SK-N-SH (cell line): ENCODE results near the gene CKMT2. TPM values are rescaled to one million over a fixed set of nuclear protein-coding genes. Genes with fewer than 3 reads are reported as not detected.

Source experiments
- CTCF ChIA-PET: fragments of 300-600, 350-600 bp; formaldehyde crosslinking; extraction: SDS; loops from one replicate; lab custom pipeline; 2021; lab: Yijun Ruan, JAX
- POLR2A ChIA-PET: fragments of 350-600 bp; sonication (Branson Sonifier 250); formaldehyde crosslinking; extraction: SDS; loops from one replicate; lab custom pipeline; 2020; ENCODE audit warnings: antibody characterized with exemption, inconsistent platforms; lab: Yijun Ruan, JAX
- DNase-seq: peaks from one replicate; pipeline ENCODE4 v3.0.0; 2012
- H2AFZ ChIP-seq: fragments of 200-600 bp; sonication (generic); 2 replicates; pipeline ENCODE4 v1.8.1; 2016; ENCODE audit warnings: antibody characterized with exemption, mild to moderate bottlenecking, low read depth
- H3F3A ChIP-seq: fragments of 200-600 bp; sonication (generic); replicated peaks from 2 replicates; pipeline ENCODE3; 2016; ENCODE audit warnings: antibody characterized with exemption, mild to moderate bottlenecking; ENCODE audit not compliant: insufficient read depth
- H3K27ac ChIP-seq, 2 experiments: fragments of 200-500 bp in 1 of 2; fragments of 200-600 bp in 1 of 2; sonication (Bioruptor generic) in 1 of 2; sonication (generic), shearing (Covaris generic) in 1 of 2; 2 replicates each; pipeline versions ENCODE4 v1.5.1 to v1.6.1; 2014 to 2016; ENCODE audit warnings: low read depth in 2 of 2, inconsistent platforms in 1 of 2, low read length in 1 of 2, mild to moderate bottlenecking in 1 of 2, mixed read lengths in 1 of 2
- H3K27me3 ChIP-seq: fragments of 200-600 bp; sonication (generic), shearing (Covaris generic); 2 replicates; pipeline ENCODE4 v1.6.1; 2016; ENCODE audit warnings: mixed run types; ENCODE audit not compliant: insufficient read depth
- H3K36me3 ChIP-seq, 2 experiments: fragments of 200-500 bp in 1 of 2; fragments of 200-600 bp in 1 of 2; sonication (Bioruptor generic) in 1 of 2; sonication (generic) in 1 of 2; replicated peaks in 1 of 2; 2 replicates each; pipeline versions ENCODE3 to v1.5.1; 2014 to 2016; ENCODE audit warnings: low read length in 1 of 2, mild to moderate bottlenecking in 1 of 2; ENCODE audit not compliant: insufficient read depth in 2 of 2, control insufficient read depth in 1 of 2
- H3K4me1 ChIP-seq, 2 experiments: fragments of 200-500 bp in 1 of 2; fragments of 200-600 bp in 1 of 2; sonication (Bioruptor generic) in 1 of 2; sonication (generic), shearing (Covaris generic) in 1 of 2; 2 replicates each; pipeline versions ENCODE4 v1.5.1 to v1.6.1; 2014 to 2016; ENCODE audit warnings: low read depth in 1 of 2, low read length in 1 of 2, mixed run types in 1 of 2; ENCODE audit not compliant: insufficient read depth in 2 of 2, control insufficient read depth in 1 of 2
- H3K4me2 ChIP-seq: fragments of 200-600 bp; sonication (generic), shearing (Covaris generic); 2 replicates; pipeline ENCODE4 v1.6.1; 2017; ENCODE audit warnings: mixed run types
- H3K4me3 ChIP-seq, 2 experiments: fragments of 200-500 bp in 1 of 2; fragments of 200-600 bp in 1 of 2; sonication (Bioruptor generic) in 1 of 2; sonication (generic), shearing (Covaris generic) in 1 of 2; 2 replicates each; pipeline versions ENCODE4 v1.5.1 to v1.8.1; 2014 to 2016; ENCODE audit warnings: low read depth in 2 of 2, inconsistent platforms in 1 of 2, low read length in 1 of 2, mild to moderate bottlenecking in 1 of 2, mixed read lengths in 1 of 2, moderate library complexity in 1 of 2
- H3K79me2 ChIP-seq: fragments of 200-600 bp; sonication (generic); 2 replicates; pipeline ENCODE4 v1.8.1; 2017; ENCODE audit warnings: mild to moderate bottlenecking; ENCODE audit not compliant: insufficient read depth
- H3K9ac ChIP-seq: fragments of 200-600 bp; sonication (generic); 2 replicates; pipeline ENCODE4 v1.6.1; 2017; ENCODE audit warnings: mixed run types
- H3K9me2 ChIP-seq: fragments of 200-600 bp; sonication (generic); 2 replicates; pipeline ENCODE4 v1.6.1; 2017; ENCODE audit warnings: mixed run types
- H3K9me3 ChIP-seq: fragments of 200-600 bp; sonication (generic); 2 replicates; pipeline ENCODE4 v1.6.1; 2017; ENCODE audit warnings: mixed run types, mild to moderate bottlenecking, moderate library complexity
- H4K20me1 ChIP-seq: fragments of 200-600 bp; sonication (generic); 2 replicates; pipeline ENCODE4 v1.6.1; 2017; ENCODE audit warnings: mild to moderate bottlenecking, mixed run types; ENCODE audit not compliant: insufficient read depth
- CHD2 ChIP-seq: fragments of 150-350 bp; IDR thresholded peaks from 2 replicates; pipeline ENCODE4 v1.6.1; 2018; ENCODE audit warnings: low read length; ENCODE audit not compliant: partially characterized antibody
- CTCF ChIP-seq: fragments of 200-600 bp; sonication (generic); IDR thresholded peaks from 2 replicates; pipeline ENCODE4 v1.6.1; 2017; ENCODE audit warnings: antibody characterized with exemption, mild to moderate bottlenecking, moderate library complexity
- ELF1 ChIP-seq: IDR thresholded peaks from 2 replicates; pipeline ENCODE4 v1.4.0; 2012
- EP300 ChIP-seq, 2 experiments: IDR thresholded peaks; 2 replicates each; pipeline versions ENCODE4 v1.4.0 to v1.6.1; 2012; ENCODE audit warnings: borderline replicate concordance in 1 of 2, low read depth in 1 of 2, low read length in 1 of 2
- EZH2phosphoT487 ChIP-seq: fragments of 200-600 bp; sonication (generic); IDR thresholded peaks from 2 replicates; pipeline ENCODE4 v1.6.1; 2017; ENCODE audit warnings: low read depth, mixed run types, mild to moderate bottlenecking, antibody characterized with exemption, moderate library complexity, borderline replicate concordance
- FOSL2 ChIP-seq: IDR thresholded peaks from 2 replicates; pipeline ENCODE4 v1.4.0; 2012; ENCODE audit warnings: low read depth, mild to moderate bottlenecking, moderate library complexity, borderline replicate concordance
- FOXM1 ChIP-seq: IDR thresholded peaks from 2 replicates; pipeline ENCODE4 v1.4.0; 2012; ENCODE audit warnings: low read depth, mild to moderate bottlenecking
- IRF3 ChIP-seq: fragments of 150-350 bp; IDR thresholded peaks from 2 replicates; pipeline ENCODE4 v1.6.1; 2016; ENCODE audit warnings: mild to moderate bottlenecking, low read depth, low read length
- MEF2A ChIP-seq: IDR thresholded peaks from 2 replicates; pipeline ENCODE4 v1.4.0; 2012; ENCODE audit warnings: low read depth, borderline replicate concordance
- NFIC ChIP-seq: IDR thresholded peaks from 2 replicates; pipeline ENCODE4 v1.4.0; 2012; ENCODE audit warnings: borderline replicate concordance
- POLR2AphosphoS5 ChIP-seq: IDR thresholded peaks from 2 replicates; pipeline ENCODE4 v1.6.1; 2012; ENCODE audit warnings: low read depth, low read length
- RCOR1 ChIP-seq: fragments of 150-350 bp; IDR thresholded peaks from 2 replicates; pipeline ENCODE4 v1.6.1; 2017; ENCODE audit warnings: antibody characterized with exemption, low read length
- REST ChIP-seq: IDR thresholded peaks from 2 replicates; pipeline ENCODE4 v1.6.1; 2012; ENCODE audit warnings: mild to moderate bottlenecking, low read depth, low read length, moderate library complexity
- SMC3 ChIP-seq: IDR thresholded peaks from 2 replicates; pipeline ENCODE4 v1.6.1; 2012; ENCODE audit warnings: low read depth, low read length, improper control_type of control experiment
- USF1 ChIP-seq: IDR thresholded peaks from 2 replicates; pipeline ENCODE4 v1.4.0; 2012; ENCODE audit warnings: low read depth, borderline replicate concordance
- YY1 ChIP-seq: IDR thresholded peaks from 2 replicates; pipeline ENCODE4 v1.4.0; 2012; ENCODE audit warnings: low read depth, mild to moderate bottlenecking
- WGBS: methylation state at CpG from one replicate; pipeline ENCODE4 v1.1.6; 2017; ENCODE audit warnings: low lambda C conversion rate; 5-methylcytosine and 5-hydroxymethylcytosine counted together
- polyA plus RNA-seq, 3 experiments: library from polyadenylated mRNA; depleted of rRNA; stranded (reverse); fragments of >200 nt; gene quantifications; 2 replicates each; pipeline ENCODE4 v1.2.3, GENCODE V29; 2012

CKMT2 gene
- polyA plus RNA-seq, 1 of the 3 experiments (the other 2 are of a cell fraction), result not detected

GRCh38 chr5:81216152-81216551 lies 17.0 kb upstream of the CKMT2 start:
- POLR2A ChIA-PET, result no interaction called here
- TF ChIP-seq USF1, result no peak
- TF ChIP-seq EZH2phosphoT487, result no peak
- TF ChIP-seq ELF1, result no peak
- no peak for TF ChIP-seq POLR2AphosphoS5
- no peak for TF ChIP-seq CTCF
- no peak for TF ChIP-seq NFIC
- TF ChIP-seq EP300 (IDR thresholded peaks at IDR 0.05; ENCODE audit: borderline replicate concordance in 1 of 2, low read depth in 1 of 2, low read length in 1 of 2), result no peak
- TF ChIP-seq CHD2, result no peak
- no peak for TF ChIP-seq FOSL2
- no peak for TF ChIP-seq FOXM1
- no peak for TF ChIP-seq REST
- TF ChIP-seq SMC3, result no peak
- no peak for TF ChIP-seq MEF2A
- no peak for TF ChIP-seq IRF3
- no peak for TF ChIP-seq RCOR1
- TF ChIP-seq YY1, result no peak
- H3K4me1 ChIP-seq, result no peaks in the 10 kb centered on the region
- no peak overlapping the region for H3K9ac ChIP-seq
- no peak overlapping the region for H3K27ac ChIP-seq
- H3K79me2 ChIP-seq, result no peaks in the 10 kb centered on the region
- H4K20me1 ChIP-seq, result no peaks in the 10 kb centered on the region
- CTCF ChIA-PET, result interaction anchor here (1.3 kb wide), 1 partner anchor 9 kb away, joined by 3 read pairs; no protein-coding TSS in a partner anchor
- no peak for DNase-seq
- no peaks in the 10 kb centered on the region for H3K27me3 ChIP-seq
- no peaks in the 10 kb centered on the region for H3K36me3 ChIP-seq
- H3F3A ChIP-seq, result no peaks in the 10 kb centered on the region
- 80% methylated on average over 3 of the region's 3 CpGs for WGBS
- H3K9me3 ChIP-seq, result no peaks in the 10 kb centered on the region
- H3K4me2 ChIP-seq, result no peak overlapping the region
- H2AFZ ChIP-seq, result no peak overlapping the region
- no peaks in the 10 kb centered on the region for H3K9me2 ChIP-seq
- no peak overlapping the region for H3K4me3 ChIP-seq
